Transverse colon (tissue), 4 donors: Measurements from ENCODE around the gene SIPA1L3.

Experiments used
- EP300 ChIP-seq: sonication (generic); formaldehyde crosslinking; IDR thresholded peaks from one replicate; pipeline ENCODE4 v1.6.1; 2017; ENCODE audit warnings: antibody characterized with exemption, low read depth
- POLR2A ChIP-seq: fragments of 450-650 bp; IDR thresholded peaks from one replicate; pipeline ENCODE4 v1.6.1; 2016; ENCODE audit warnings: antibody characterized with exemption, mild to moderate bottlenecking, moderate library complexity
- POLR2AphosphoS5 ChIP-seq, 3 donors: sonication (generic); formaldehyde crosslinking; IDR thresholded peaks; one replicate each; pipeline ENCODE4 v1.6.1; 2016; ENCODE audit warnings: antibody characterized with exemption in 3 of 3
- TF ChIP-seq, protein P1 (sequence below), 5 experiments: fragments of 200-600 bp in 3 of 5; fragments of 450-650 bp in 2 of 5; sonication (generic) in 3 of 5; IDR thresholded peaks; 1 replicate in 2 of 5; 2 replicates in 3 of 5; pipeline ENCODE4 v1.5.1; 2016 to 2017; ENCODE audit warnings: antibody characterized with exemption in 5 of 5, inconsistent platforms in 3 of 5, mild to moderate bottlenecking in 2 of 5, moderate library complexity in 1 of 5

DNA sequence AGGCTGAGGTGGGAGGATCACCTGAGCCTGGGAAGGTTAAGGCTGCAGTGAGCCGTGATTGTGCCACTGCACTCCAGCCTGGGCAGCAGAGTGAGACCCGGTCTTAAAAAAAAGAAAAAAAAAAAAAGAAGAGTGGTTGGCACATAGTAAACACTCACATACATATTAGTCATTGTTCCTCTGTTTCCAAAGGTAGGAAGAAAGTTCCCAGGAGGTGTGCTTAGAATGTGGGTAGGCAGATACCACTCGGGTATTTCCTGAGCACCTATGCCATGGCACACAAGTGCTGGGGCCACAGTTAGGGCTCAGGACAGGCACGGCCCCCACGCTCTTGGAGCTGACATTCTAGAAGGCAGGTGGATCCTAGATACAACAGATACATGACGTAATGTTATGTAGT is 41.4 kb downstream of the SIPA1L3 start:
- TF ChIP-seq, protein P1, sequence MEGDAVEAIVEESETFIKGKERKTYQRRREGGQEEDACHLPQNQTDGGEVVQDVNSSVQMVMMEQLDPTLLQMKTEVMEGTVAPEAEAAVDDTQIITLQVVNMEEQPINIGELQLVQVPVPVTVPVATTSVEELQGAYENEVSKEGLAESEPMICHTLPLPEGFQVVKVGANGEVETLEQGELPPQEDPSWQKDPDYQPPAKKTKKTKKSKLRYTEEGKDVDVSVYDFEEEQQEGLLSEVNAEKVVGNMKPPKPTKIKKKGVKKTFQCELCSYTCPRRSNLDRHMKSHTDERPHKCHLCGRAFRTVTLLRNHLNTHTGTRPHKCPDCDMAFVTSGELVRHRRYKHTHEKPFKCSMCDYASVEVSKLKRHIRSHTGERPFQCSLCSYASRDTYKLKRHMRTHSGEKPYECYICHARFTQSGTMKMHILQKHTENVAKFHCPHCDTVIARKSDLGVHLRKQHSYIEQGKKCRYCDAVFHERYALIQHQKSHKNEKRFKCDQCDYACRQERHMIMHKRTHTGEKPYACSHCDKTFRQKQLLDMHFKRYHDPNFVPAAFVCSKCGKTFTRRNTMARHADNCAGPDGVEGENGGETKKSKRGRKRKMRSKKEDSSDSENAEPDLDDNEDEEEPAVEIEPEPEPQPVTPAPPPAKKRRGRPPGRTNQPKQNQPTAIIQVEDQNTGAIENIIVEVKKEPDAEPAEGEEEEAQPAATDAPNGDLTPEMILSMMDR (IDR thresholded peaks at IDR 0.05) = no peak
- TF ChIP-seq POLR2AphosphoS5 (IDR thresholded peaks at IDR 0.05) (no peak), POLR2A (no peak), EP300 (no peak)
